ENCODE data around the gene KLK1.

GRCh38 chr19:50784710-50785109 lies 38.9 kb downstream of the KLK1 start:
- no peak for TF ChIP-seq CTCF (IDR thresholded peaks at IDR 0.05)
- TF ChIP-seq TCF7L2 (IDR thresholded peaks at IDR 0.05; ENCODE audit: low read depth, low read length) = no peak

Data from Panc1 (cell line).